COLO668 (cell line): Measurements from ENCODE around the gene PDGFA.
A peak's percentile ranks its signal among the peaks of the same experiment; 100 is the strongest.

ENCODE experiments used
- DNase-seq: peaks from one replicate; lab custom pipeline; 2025; ENCODE audit not compliant: unreplicated experiment; lab: John Stamatoyannopoulos, UW

Gene PDGFA

DNA sequence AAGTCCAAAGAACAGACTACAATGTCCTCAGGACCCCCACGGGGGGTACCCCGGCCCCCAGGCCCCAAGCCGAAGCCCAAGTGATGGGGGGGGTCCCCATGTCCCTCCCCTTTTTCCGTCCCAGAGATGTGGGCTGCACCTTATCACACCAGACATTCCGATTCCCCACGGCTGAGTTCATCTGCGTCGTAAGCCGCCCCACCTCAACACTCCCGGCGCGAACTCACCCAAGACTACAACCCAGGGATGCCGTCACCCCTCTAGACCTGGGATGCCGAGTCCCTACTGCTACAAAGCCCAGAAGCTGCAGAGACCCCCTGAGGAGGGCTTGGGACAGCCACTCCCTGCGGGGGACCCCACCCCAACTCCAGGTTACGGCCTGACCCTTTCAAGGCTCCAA lies 14.5 kb downstream of the PDGFA start:
- no peak for DNase-seq

DNA sequence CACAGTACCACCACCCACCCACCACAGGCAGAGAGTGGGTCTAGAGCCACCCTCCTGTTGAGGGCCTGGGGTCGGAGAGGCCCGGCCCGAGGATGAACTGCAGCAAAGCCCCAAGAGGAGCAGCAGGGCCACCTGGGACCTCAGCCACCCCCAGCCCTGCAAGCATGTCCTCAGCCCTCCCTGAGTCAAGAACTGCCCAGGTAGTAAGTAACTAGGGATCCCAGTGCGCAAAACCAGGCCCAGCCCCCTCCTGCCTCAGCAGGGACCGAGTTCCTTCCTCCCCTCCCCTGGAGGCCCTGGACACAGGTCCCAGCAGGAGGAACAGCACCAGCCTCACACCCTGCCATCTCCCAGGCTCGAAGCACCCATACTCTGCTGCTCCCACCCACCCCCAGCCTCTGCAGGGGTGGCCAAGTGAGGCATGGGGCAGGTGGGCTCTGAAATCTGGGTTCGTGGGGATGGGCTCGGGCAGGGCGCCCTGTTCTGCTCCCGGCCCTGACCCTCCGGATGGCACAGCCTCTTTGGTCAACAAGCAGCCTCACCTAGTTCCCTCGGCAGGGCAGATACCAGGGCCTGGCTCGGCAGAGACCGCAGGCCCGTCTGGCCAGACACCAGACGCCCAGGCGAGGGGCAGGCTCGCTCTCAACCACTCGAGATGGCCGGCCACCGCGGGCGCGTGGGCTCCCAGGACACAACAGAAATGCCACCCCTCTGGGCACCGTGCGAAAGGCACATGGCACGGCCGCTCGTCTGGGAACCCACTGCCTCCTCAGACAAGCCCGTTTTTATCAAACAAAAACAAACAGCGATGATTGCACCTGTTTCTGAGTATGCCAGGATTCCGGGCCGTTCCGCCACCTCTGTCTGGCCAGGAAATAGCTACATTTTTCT lies 15.2 kb downstream of the PDGFA start:
- no peak for DNase-seq

- DNase-seq = peak; percentile 98
Measured at GRCh38 chr7:503575-504111, 16.0 kb downstream of the PDGFA start.

DNA sequence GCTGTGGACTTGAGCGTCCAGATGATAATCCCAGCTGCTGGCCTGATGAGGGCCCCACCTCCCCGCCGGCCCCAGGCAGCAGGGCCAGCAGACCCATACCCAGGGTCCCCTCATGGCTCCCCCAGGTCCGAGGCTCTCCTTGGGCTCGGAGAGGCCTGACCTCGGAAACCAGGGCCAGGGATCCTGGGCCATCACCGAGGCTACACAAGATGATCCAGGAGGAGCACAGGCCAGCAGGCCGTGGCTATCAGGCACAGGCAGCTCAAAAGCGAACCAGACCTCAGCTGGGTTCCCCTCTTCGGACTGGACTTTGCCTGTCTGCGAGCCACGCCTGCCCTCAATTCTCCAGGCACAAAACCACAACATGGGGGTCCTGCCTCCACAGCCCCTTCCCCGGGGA lies 17.4 kb downstream of the PDGFA start:
- no peak for DNase-seq

DNA sequence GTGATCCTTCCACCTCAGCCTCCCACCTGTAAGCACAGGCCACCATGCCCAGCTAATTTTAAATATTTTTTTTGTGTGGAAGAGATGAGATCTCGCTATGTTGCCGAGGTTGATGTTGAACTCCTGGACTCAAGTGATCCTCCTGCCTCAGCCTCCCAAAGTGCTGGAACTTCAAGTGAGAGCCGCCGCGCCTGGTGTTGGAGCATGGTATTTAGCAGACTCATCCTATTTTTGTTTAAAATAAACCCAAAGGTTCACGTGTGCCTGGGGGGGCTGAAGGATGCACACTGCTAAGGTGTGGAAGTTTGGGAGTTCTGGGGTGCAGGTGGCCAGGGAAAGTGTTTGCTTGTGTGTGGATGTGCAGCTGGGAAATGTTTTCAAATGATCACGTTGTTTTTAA lies 18.1 kb downstream of the PDGFA start:
- no peak for DNase-seq

DNA sequence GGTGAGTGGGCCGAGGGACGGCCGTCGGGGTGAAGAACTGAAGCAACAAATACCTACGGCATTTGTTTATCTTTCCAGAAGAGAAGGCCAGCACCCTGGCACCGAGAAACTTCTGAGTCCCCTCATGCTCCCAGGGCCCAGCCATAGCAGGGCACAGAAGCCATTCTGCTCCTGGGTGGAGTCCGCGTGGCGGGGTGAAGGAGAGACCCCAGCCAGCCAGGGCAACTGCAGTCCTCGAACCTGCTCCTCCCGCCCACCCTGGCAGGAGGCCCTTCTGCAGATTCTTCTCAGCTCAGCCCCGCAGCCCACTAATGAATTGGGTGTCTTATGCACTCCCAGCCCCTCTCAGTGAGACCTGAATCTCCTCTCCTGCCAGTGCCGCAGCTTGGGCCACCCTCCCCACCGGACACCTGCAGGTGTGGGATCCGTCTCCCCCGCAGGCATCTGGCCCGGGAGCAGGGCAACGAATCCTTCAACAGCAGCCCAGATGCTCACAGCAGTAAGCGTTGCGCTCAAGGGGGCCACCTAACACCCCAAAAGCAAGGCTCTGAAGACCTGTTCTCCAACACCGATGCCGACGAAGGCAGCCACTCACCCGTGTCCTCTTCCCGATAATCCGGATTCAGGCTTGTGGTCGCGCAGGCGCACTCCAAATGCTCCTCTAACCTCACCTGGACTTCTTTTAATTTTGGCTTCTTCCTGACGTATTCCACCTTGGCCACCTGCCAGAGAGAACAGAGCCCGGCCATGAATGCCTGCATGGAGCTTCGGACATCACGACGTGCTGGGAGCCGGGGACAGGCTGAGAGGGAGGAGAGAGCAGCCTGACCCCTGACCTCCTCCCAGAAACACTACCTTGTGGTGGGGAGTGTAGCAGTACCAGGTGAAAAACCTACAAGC lies 18.9 kb downstream of the PDGFA start:
- DNase-seq = no peak

DNA sequence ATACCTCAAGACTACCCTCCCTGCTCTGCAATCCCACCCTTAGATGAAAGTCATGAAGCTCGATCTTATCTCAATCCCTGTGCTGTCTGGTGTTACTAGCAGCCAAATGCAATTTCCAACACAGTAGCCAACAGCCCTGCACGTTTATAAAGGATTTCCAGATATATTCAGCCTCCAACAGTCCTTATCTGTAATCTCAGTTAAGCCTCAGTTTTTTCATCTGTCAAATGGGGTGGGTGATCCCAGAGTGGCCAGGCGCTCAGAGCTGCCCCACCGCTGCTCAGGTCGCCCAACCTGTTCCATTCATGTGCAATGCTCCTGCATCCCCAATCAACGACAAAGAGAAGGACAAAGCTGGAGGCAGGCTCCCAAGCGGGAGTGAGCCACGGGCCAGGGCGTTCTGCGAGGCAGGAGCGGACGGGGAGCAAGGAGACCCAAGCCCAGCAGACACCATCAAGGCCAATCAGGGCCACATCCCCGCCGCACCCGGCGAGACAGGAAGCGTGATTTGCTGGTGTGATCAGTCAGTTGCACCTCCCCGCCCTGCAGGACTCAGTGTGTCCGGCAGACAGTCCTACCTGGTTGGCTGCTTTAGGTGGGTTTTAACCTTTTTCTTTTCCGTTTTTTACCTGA lies 19.7 kb downstream of the PDGFA start:
- DNase-seq = no peak

GRCh38 chr7:498678-499641 lies 20.7 kb downstream of the PDGFA start:
- DNase-seq = no peak

- no peak for DNase-seq
Measured at GRCh38 chr7:497946-498655, 21.5 kb downstream of the PDGFA start.

DNA sequence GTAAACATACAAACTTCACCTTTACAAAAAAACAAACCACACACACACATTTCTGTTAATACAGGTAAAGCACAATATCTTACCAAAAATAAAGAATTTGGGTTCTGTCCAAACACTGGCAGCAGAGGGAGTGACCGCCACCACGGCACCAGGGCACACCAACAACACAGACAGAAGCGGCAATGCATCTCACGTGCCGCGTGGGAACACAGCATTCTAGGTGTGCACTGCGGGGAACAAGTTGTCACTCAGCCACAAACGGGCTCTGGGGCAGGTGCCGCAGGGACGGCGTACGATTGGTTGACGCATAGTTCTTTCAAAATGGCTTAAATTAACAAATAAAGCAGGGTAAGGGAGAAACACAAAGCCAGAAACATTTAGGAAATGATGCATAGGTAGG lies 22.3 kb downstream of the PDGFA start:
- DNase-seq = no peak

DNA sequence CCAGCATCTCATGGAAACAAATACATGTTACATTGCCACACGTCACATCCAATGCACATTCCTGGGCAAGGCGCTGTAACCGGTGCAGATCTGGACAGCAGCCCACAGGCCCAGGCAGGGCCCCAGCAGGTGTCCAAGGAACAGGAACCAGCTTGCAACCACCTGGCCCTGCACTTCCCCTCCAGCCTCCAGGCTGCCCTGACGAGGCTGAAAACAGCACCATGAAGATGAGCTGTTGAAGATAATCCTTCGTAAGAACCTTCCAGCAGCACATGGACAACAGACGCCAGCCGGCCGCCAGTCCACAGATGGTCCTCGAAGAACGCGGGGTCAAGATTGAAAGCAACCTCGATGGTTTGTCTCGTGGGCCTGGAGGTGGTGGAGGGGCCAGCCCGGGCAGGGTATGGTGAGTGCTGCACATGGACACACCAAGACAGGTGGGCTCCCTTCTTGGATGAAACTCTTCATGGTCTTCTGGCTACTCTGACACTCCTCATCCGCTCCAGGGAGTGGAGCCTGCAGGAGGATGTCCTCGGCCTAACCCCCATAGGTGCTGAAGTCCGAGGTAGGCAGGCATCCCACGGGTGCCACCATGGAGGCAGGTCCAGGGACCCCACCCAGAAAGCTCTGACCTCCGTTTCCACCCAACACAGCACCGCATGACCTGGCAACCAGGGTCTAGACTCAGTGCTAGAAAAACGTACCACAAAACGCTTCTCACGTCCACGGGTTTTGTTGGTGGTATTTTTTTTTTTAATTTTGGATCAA lies 22.9 kb downstream of the PDGFA start:
- peak; percentile 66 for DNase-seq

- DNase-seq = no peak
Measured at GRCh38 chr7:495761-496321, 23.8 kb downstream of the PDGFA start.

- peak; percentile 47 for DNase-seq
Measured at GRCh38 chr7:495326-495725, 24.3 kb downstream of the PDGFA start.

- no peak for DNase-seq
Measured at GRCh38 chr7:494906-495305, 24.7 kb downstream of the PDGFA start.

- DNase-seq = no peak
Measured at GRCh38 chr7:494259-494687, 25.4 kb downstream of the PDGFA start.

DNA sequence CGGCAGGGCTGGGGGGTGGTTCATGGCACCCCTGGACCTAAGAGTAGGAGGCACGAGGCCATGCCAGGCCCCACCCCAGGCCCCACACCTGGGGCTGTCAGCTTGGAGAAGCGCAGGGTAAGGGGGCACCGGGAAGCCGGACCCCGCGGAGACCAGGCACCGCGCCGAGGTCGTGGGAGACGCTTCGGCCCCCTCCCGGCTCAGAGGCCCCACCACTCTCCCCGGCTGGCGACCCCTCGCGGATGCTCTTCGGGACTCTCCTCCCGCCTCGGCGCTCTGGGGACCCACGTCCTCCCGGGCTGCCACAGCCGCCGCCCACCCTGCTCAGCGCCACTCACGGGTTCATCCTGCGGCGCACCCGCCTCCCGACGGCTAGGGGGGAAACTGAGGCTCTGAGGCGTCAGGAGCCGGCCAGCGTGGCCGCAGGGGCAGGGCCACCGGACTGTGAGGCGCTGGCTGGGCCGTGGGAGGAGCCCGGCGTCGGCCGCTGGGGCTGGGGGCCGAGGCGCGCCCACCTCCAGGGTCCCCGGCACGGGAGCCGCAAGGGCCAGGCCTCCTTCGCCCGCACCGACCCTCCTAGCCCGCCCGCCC lies 25.9 kb downstream of the PDGFA start:
- no peak for DNase-seq

GRCh38 chr7:492714-493065 lies 27.0 kb downstream of the PDGFA start:
- peak; percentile 26 for DNase-seq
